OCI-LY1 (cell line): ENCODE data around the gene GNAZ.

ENCODE experiments used
- H2AFZ ChIP-seq: fragments of 200-600 bp; sonication (generic), shearing (Covaris generic); 2 replicates; pipeline ENCODE4 v1.6.0; 2014; ENCODE audit warnings: antibody characterized with exemption, mild to moderate bottlenecking, low read length
- H3F3A ChIP-seq: fragments of 200-600 bp; sonication (generic), shearing (Covaris generic); 2 replicates; pipeline ENCODE4 v1.6.0; 2014; ENCODE audit warnings: mild to moderate bottlenecking, antibody characterized with exemption, low read length, moderate library complexity; ENCODE audit not compliant: insufficient read depth
- H3K27ac ChIP-seq: fragments of 200-600 bp; sonication (generic); 2 replicates; pipeline ENCODE4 v1.5.1; 2014; ENCODE audit warnings: low read length, mixed run types, mild to moderate bottlenecking, low read depth; ENCODE audit not compliant: poor library complexity, severe bottlenecking
- H3K27me3 ChIP-seq: fragments of 200-600 bp; sonication (generic); 2 replicates; pipeline ENCODE4 v1.6.0; 2014; ENCODE audit warnings: antibody characterized with exemption, mild to moderate bottlenecking, low read length, moderate library complexity; ENCODE audit not compliant: insufficient read depth
- H3K36me3 ChIP-seq: fragments of 200-600 bp; sonication (generic); 2 replicates; pipeline ENCODE4 v1.6.1; 2014; ENCODE audit warnings: mild to moderate bottlenecking, antibody characterized with exemption, low read length, moderate library complexity, mixed read lengths; ENCODE audit not compliant: insufficient read depth
- H3K4me1 ChIP-seq: fragments of 200-600 bp; sonication (generic); 2 replicates; pipeline ENCODE4 v1.5.1; 2014; ENCODE audit warnings: mild to moderate bottlenecking, low read length, moderate library complexity; ENCODE audit not compliant: insufficient read depth, severe bottlenecking
- H3K4me2 ChIP-seq: fragments of 200-600 bp; sonication (generic), shearing (Covaris generic); 2 replicates; pipeline ENCODE4 v1.6.1; 2014; ENCODE audit warnings: low read length
- H3K4me3 ChIP-seq: fragments of 200-600 bp; sonication (generic); 2 replicates; pipeline ENCODE4 v1.5.1; 2014; ENCODE audit warnings: low read length, low read depth, mild to moderate bottlenecking, mixed read lengths; ENCODE audit not compliant: poor library complexity, severe bottlenecking
- H3K79me2 ChIP-seq: fragments of 200-600 bp; shearing (Covaris generic); 2 replicates; pipeline ENCODE4 v1.6.1; 2016; ENCODE audit warnings: mixed run types, low read length, mixed read lengths; ENCODE audit not compliant: insufficient read depth
- H3K9ac ChIP-seq: fragments of 200-600 bp; sonication (generic), shearing (Covaris generic); 2 replicates; pipeline ENCODE4 v1.6.1; 2014; ENCODE audit warnings: mild to moderate bottlenecking, low read length, mixed read lengths
- H3K9me2 ChIP-seq: fragments of 200-600 bp; sonication (generic), shearing (Covaris generic); 2 replicates; pipeline ENCODE4 v1.6.1; 2014; ENCODE audit warnings: low read depth, mild to moderate bottlenecking, low read length, mixed read lengths
- H3K9me3 ChIP-seq: fragments of 200-600 bp; shearing (Covaris generic); 2 replicates; pipeline ENCODE4 v1.6.1; 2014; ENCODE audit warnings: low read length, mixed read lengths
- H4K20me1 ChIP-seq: fragments of 200-600 bp; sonication (generic), shearing (Covaris generic); 2 replicates; pipeline ENCODE4 v1.6.0; 2016; ENCODE audit warnings: mild to moderate bottlenecking, low read length; ENCODE audit not compliant: insufficient read depth
- CTCF ChIP-seq: fragments of 200-600 bp; sonication (generic), shearing (Covaris generic); IDR thresholded peaks from 2 replicates; pipeline ENCODE4 v1.5.1; 2017; ENCODE audit warnings: mild to moderate bottlenecking, antibody characterized with exemption, low read length, moderate library complexity, mixed read lengths
- EZH2 ChIP-seq: fragments of 200-600 bp; sonication (generic), shearing (Covaris generic); IDR thresholded peaks from 2 replicates; pipeline ENCODE4 v1.8.0; 2017; ENCODE audit warnings: borderline replicate concordance, mixed run types, mild to moderate bottlenecking, antibody characterized with exemption, low read length, moderate library complexity, mixed read lengths

The GNAZ gene

GRCh38 chr22:23066200-23067022 lies 3.9 kb upstream of the GNAZ start:
- H3K36me3 ChIP-seq = no peaks in the 10 kb centered on the region
- no peaks in the 10 kb centered on the region for H3F3A ChIP-seq
- H3K4me3 ChIP-seq = no peak overlapping the region
- H3K79me2 ChIP-seq = no peaks in the 10 kb centered on the region
- H3K9ac ChIP-seq = no peak overlapping the region
- H2AFZ ChIP-seq = no peak overlapping the region
- H3K4me2 ChIP-seq = no peak overlapping the region
- H3K9me3 ChIP-seq = no peaks in the 10 kb centered on the region
- no peaks in the 10 kb centered on the region for H4K20me1 ChIP-seq
- no peaks in the 10 kb centered on the region for H3K9me2 ChIP-seq
- no peak for TF ChIP-seq CTCF
- TF ChIP-seq EZH2 = no peak
- H3K4me1 ChIP-seq = peaks cover 14% of the 10 kb centered on the region
- H3K27ac ChIP-seq = no peak overlapping the region
- 0 out of 2 replicates have a peak, but pooled peaks cover 4% of the 10 kb centered on the region for H3K27me3 ChIP-seq

- Histone ChIP-seq H3K27ac (no peak overlapping the region), H3K4me1 (peaks cover 16% of the 10 kb centered on the region), H3K27me3 (peaks cover 4% of the 10 kb centered on the region; the same call in 1 of the 2 replicates), H2AFZ (no peak overlapping the region), H3K9me3 (no peaks in the 10 kb centered on the region), H3K9me2 (no peaks in the 10 kb centered on the region), H3K79me2 (no peaks in the 10 kb centered on the region), H3K9ac (no peak overlapping the region), H3F3A (no peaks in the 10 kb centered on the region), H3K4me2 (no peak overlapping the region), H3K4me3 (no peak overlapping the region), H4K20me1 (no peaks in the 10 kb centered on the region), H3K36me3 (no peaks in the 10 kb centered on the region)
- TF ChIP-seq CTCF (no peak), EZH2 (no peak)
Measured at GRCh38 chr22:23067023-23067650, 3.2 kb upstream of the GNAZ start.

GRCh38 chr22:23067691-23068090 lies 2.6 kb upstream of the GNAZ start:
- Histone ChIP-seq H3K9ac (no peak overlapping the region), H3K27me3 (peaks cover 4% of the 10 kb centered on the region; the same call in 1 of the 2 replicates), H3K4me2 (no peak overlapping the region), H3K4me1 (peaks cover 16% of the 10 kb centered on the region), H2AFZ (no peak overlapping the region), H3K4me3 (no peak overlapping the region), H3F3A (no peaks in the 10 kb centered on the region), H3K36me3 (no peaks in the 10 kb centered on the region), H4K20me1 (no peaks in the 10 kb centered on the region), H3K9me3 (no peaks in the 10 kb centered on the region), H3K79me2 (no peaks in the 10 kb centered on the region), H3K9me2 (no peaks in the 10 kb centered on the region), H3K27ac (no peak overlapping the region)
- TF ChIP-seq CTCF (no peak), EZH2 (no peak)
